ENCODE data around the gene KYNU.

Gene KYNU

GRCh38 chr2:142997231-142997630, 119.8 kb downstream of the KYNU start:
- CTCF ChIA-PET = no interaction called here
- DNase-seq (ENCODE audit: low read depth, low spot score) = no peak
- H3K4me3 ChIP-seq (ENCODE audit: low read depth, low read length) = no peak overlapping the region
- TF ChIP-seq CTCF (IDR thresholded peaks at IDR 0.05; ENCODE audit: insufficient read depth, low read length, missing control alignments) = no peak
- POLR2A ChIA-PET = no interaction called here

- H3K4me3 ChIP-seq (ENCODE audit: low read depth, low read length) = no peak overlapping the region
- TF ChIP-seq CTCF (IDR thresholded peaks at IDR 0.05; ENCODE audit: insufficient read depth, low read length, missing control alignments) = no peak
- ChIA-PET POLR2A (no interaction called here), CTCF (no interaction called here)
- DNase-seq (ENCODE audit: low read depth, low spot score) = no peak
Measured at GRCh38 chr2:143000599-143000998, 123.1 kb downstream of the KYNU start.

- TF ChIP-seq CTCF (IDR thresholded peaks at IDR 0.05; ENCODE audit: insufficient read depth, low read length, missing control alignments) = no peak
- no peak for DNase-seq (ENCODE audit: low read depth, low spot score)
- POLR2A ChIA-PET = no interaction called here
- no peak overlapping the region for H3K4me3 ChIP-seq (ENCODE audit: low read depth, low read length)
- CTCF ChIA-PET = no interaction called here
Measured at GRCh38 chr2:143001501-143001900, 124.0 kb downstream of the KYNU start.

- DNase-seq (ENCODE audit: low read depth, low spot score) = no peak
- CTCF ChIA-PET = no interaction called here
- TF ChIP-seq CTCF (IDR thresholded peaks at IDR 0.05; ENCODE audit: insufficient read depth, low read length, missing control alignments) = no peak
- no peak overlapping the region for H3K4me3 ChIP-seq (ENCODE audit: low read depth, low read length)
- POLR2A ChIA-PET = no interaction called here
Measured at GRCh38 chr2:143015656-143016055, 138.2 kb downstream of the KYNU start.

GRCh38 chr2:143026411-143027054, 149.1 kb downstream of the KYNU start:
- POLR2A ChIA-PET = no interaction called here
- DNase-seq (ENCODE audit: low read depth, low spot score) = no peak
- TF ChIP-seq CTCF (IDR thresholded peaks at IDR 0.05; ENCODE audit: insufficient read depth, low read length, missing control alignments) = no peak
- CTCF ChIA-PET = no interaction called here
- H3K4me3 ChIP-seq (ENCODE audit: low read depth, low read length) = no peak overlapping the region

GRCh38 chr2:143029141-143029540, 151.7 kb downstream of the KYNU start:
- H3K4me3 ChIP-seq (ENCODE audit: low read depth, low read length) = no peak overlapping the region
- ChIA-PET CTCF (no interaction called here), POLR2A (no interaction called here)
- DNase-seq (ENCODE audit: low read depth, low spot score) = no peak
- no peak for TF ChIP-seq CTCF (IDR thresholded peaks at IDR 0.05; ENCODE audit: insufficient read depth, low read length, missing control alignments)

All from AG04449 (cell line).